GM12878 (cell line): ENCODE results near the gene MAP4K2. TPM values are rescaled to one million over a fixed set of nuclear protein-coding genes. Genes with fewer than 3 reads are reported as not detected.

Experiments
- BCL3 ChIP-seq: IDR thresholded peaks from 2 replicates; pipeline ENCODE4 v1.6.1; 2011; ENCODE audit warnings: borderline replicate concordance, low read depth, mild to moderate bottlenecking, moderate library complexity, low read length; ENCODE audit not compliant: insufficient read depth, poor library complexity, severe bottlenecking
- CBX3 ChIP-seq: fragments of 200-600 bp; sonication (generic); IDR thresholded peaks from 2 replicates; pipeline ENCODE4 v1.6.1; 2016; ENCODE audit warnings: low read depth, borderline replicate concordance
- CREM ChIP-seq: IDR thresholded peaks from 2 replicates; pipeline ENCODE4 v1.6.1; 2014; ENCODE audit warnings: antibody characterized with exemption, low read depth
- CUX1 ChIP-seq: IDR thresholded peaks from 2 replicates; pipeline ENCODE4 v1.6.1; 2012; ENCODE audit warnings: improper control_type of control experiment, low read depth, low read length; ENCODE audit not compliant: insufficient replicate concordance
- JUND ChIP-seq: IDR thresholded peaks from 2 replicates; pipeline ENCODE4 v1.6.1; 2012; ENCODE audit warnings: low read depth, mild to moderate bottlenecking, low read length, improper control_type of control experiment, moderate library complexity
- MEF2B ChIP-seq: fragments of 450-650 bp; IDR thresholded peaks from 2 replicates; pipeline ENCODE4 v1.6.1; 2018; ENCODE audit warnings: mild to moderate bottlenecking, moderate library complexity; ENCODE audit not compliant: partially characterized antibody, poor library complexity, severe bottlenecking
- MTA2 ChIP-seq: fragments of 450-650 bp; IDR thresholded peaks from 2 replicates; pipeline ENCODE4 v1.6.1; 2016; ENCODE audit warnings: low read depth, mild to moderate bottlenecking, moderate library complexity
- MYC ChIP-seq: IDR thresholded peaks from 2 replicates; pipeline ENCODE4 v1.6.1; 2011; ENCODE audit warnings: mild to moderate bottlenecking, low read length, moderate library complexity, inconsistent platforms; ENCODE audit not compliant: insufficient read depth, insufficient replicate concordance, insufficient read length, severe bottlenecking
- NFIC ChIP-seq: IDR thresholded peaks from 2 replicates; pipeline ENCODE4 v1.6.1; 2012; ENCODE audit warnings: low read depth, mild to moderate bottlenecking, inconsistent platforms, low read length, moderate library complexity
- NFYB ChIP-seq: IDR thresholded peaks from 2 replicates; pipeline ENCODE4 v1.6.1; 2011; ENCODE audit warnings: low read depth, mild to moderate bottlenecking, low read length, improper control_type of control experiment, moderate library complexity; ENCODE audit not compliant: insufficient read depth
- RB1 ChIP-seq: fragments of 450-650 bp; formaldehyde crosslinking; IDR thresholded peaks from 2 replicates; pipeline ENCODE4 v1.6.1; 2017; ENCODE audit warnings: mild to moderate bottlenecking, borderline replicate concordance
- RCOR1 ChIP-seq: conservative IDR thresholded peaks from 2 replicates; pipeline ENCODE4 v1.6.1; 2012; ENCODE audit warnings: low read depth, low read length, improper control_type of control experiment
- SREBF1 ChIP-seq: IDR thresholded peaks from 2 replicates; pipeline ENCODE4 v1.6.1; 2012; ENCODE audit warnings: mild to moderate bottlenecking, low read length
- SRF ChIP-seq, 2 experiments: IDR thresholded peaks; 2 replicates each; pipeline ENCODE4 v1.6.1; 2011; ENCODE audit warnings: low read depth in 2 of 2, low read length in 2 of 2, mild to moderate bottlenecking in 1 of 2, moderate library complexity in 1 of 2
- SUPT20H ChIP-seq: IDR thresholded peaks from 2 replicates; pipeline ENCODE4 v1.6.1; 2011; ENCODE audit warnings: low read depth, mild to moderate bottlenecking, low read length, moderate library complexity, borderline replicate concordance; ENCODE audit not compliant: control insufficient read depth
- ZBTB40 ChIP-seq: fragments of 450-650 bp; IDR thresholded peaks from 2 replicates; pipeline ENCODE4 v1.6.1; 2016; ENCODE audit warnings: mild to moderate bottlenecking, moderate library complexity, borderline replicate concordance
- ZNF217 ChIP-seq: fragments of 450-650 bp; IDR thresholded peaks from 2 replicates; pipeline ENCODE4 v1.6.1; 2017; ENCODE audit warnings: antibody characterized with exemption, mild to moderate bottlenecking
- ZNF622 ChIP-seq: fragments of 450-650 bp; IDR thresholded peaks from 2 replicates; pipeline ENCODE4 v1.6.1; 2017; ENCODE audit warnings: mild to moderate bottlenecking, inconsistent platforms
- polyA plus RNA-seq, 11 experiments: library from polyadenylated mRNA; depleted of rRNA in 4 of 11; unstranded in 6 of 11; stranded (reverse) in 5 of 11; fragments of >200 nt; fragmentation: Nextera tagmentation in 4 of 11; fragmentation: Illumina TruSeq in 1 of 11; extraction: Ambion mirVana in 4 of 11; extraction: Trizol in 1 of 11; gene quantifications; 1 replicate in 1 of 11; 2 replicates in 10 of 11; pipeline versions ENCODE4 v1.2.1 to v1.2.3, GENCODE V29; 2011 to 2016; ENCODE audit warnings: inconsistent platforms in 2 of 11, missing spikeins in 2 of 11, low read depth in 1 of 11
- total RNA-seq, 4 experiments: library from RNA; depleted of rRNA in 3 of 4; stranded (reverse); fragments of >200 nt in 3 of 4; fragmentation: Illumina TruSeq in 1 of 4; extraction: Trizol in 1 of 4; gene quantifications; 2 replicates each; pipeline versions ENCODE4 v1.2.1 to v1.2.3, GENCODE V29; 2013 to 2021

Gene MAP4K2
- total and polyA plus RNA-seq, 10 of the 15 experiments (the other 5 are each of a cell fraction or from before 2014, with no cell fraction given), result 0.98 to 78.1 (median 48.9) TPM

GRCh38 chr11:64742889-64743590 is 60.0 kb downstream of the MAP4K2 start (continued):
- TF ChIP-seq ZBTB40, result no peak
- TF ChIP-seq MTA2, result no peak
- no peak for TF ChIP-seq SREBF1
- no peak for TF ChIP-seq MYC
- no peak for TF ChIP-seq CUX1
- no peak for TF ChIP-seq NFYB
- no peak for TF ChIP-seq ZNF622
- TF ChIP-seq NFIC, result no peak
- peak; percentile 63; the same call in 1 of the 2 replicates for TF ChIP-seq RB1
- TF ChIP-seq MEF2B, result peak; percentile 35
- TF ChIP-seq SRF (IDR thresholded peaks at IDR 0.05; ENCODE audit: low read depth in 2 of 2, low read length in 2 of 2), result no peak
- no peak for TF ChIP-seq RCOR1
- TF ChIP-seq JUND, result no peak
- TF ChIP-seq SUPT20H, result no peak
- no peak for TF ChIP-seq CREM
- no peak for TF ChIP-seq CBX3
- TF ChIP-seq BCL3, result no peak
- TF ChIP-seq ZNF217, result no peak
